ENCODE measurements around the gene PHF21A.

DNA sequence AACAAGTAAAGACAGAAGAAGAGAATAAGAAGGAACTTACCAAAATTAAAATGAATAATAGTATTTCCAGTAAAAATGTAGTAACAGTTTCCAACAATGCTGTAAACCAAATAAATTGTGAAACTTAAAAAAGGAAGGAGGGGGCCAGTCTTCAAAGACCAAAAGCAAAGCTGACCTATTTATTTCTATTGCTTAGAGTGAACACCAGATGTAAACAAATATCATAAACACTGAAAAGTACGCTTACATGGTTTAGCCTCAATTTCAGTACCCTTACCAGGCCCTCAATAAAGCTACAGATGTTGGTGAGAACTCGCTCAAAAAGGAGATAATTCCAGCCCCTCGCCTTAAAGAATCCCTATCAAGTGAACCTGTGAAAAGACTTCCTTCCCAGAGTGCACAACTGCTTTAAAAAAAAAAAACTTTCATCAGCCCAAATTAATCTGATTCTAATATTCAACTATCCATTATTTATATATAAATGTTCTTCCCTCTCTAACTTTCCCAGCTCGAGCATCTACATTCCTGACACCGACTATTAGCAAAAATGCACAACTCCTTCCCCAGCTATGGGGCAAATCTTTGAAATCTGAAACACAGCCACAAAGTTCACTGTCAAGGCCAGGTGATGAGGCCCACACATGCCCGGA is 2.4 kb downstream of the PHF21A start:
- TF ChIP-seq, protein P1, sequence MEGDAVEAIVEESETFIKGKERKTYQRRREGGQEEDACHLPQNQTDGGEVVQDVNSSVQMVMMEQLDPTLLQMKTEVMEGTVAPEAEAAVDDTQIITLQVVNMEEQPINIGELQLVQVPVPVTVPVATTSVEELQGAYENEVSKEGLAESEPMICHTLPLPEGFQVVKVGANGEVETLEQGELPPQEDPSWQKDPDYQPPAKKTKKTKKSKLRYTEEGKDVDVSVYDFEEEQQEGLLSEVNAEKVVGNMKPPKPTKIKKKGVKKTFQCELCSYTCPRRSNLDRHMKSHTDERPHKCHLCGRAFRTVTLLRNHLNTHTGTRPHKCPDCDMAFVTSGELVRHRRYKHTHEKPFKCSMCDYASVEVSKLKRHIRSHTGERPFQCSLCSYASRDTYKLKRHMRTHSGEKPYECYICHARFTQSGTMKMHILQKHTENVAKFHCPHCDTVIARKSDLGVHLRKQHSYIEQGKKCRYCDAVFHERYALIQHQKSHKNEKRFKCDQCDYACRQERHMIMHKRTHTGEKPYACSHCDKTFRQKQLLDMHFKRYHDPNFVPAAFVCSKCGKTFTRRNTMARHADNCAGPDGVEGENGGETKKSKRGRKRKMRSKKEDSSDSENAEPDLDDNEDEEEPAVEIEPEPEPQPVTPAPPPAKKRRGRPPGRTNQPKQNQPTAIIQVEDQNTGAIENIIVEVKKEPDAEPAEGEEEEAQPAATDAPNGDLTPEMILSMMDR (conservative IDR thresholded peaks at IDR 0.05 in 1 of 2, IDR thresholded peaks at IDR 0.05 in 1 of 2; ENCODE audit: extremely low read depth in 1 of 2, insufficient read depth in 1 of 2, low read depth in 1 of 2, low read length in 2 of 2) = no peak
- no peak for TF ChIP-seq EZH2 (IDR thresholded peaks at IDR 0.05; ENCODE audit: borderline replicate concordance, low read length)

All from mammary epithelial cell (primary cell).